Measurements from ENCODE around the gene ANKRD17. TPM values are rescaled to one million over a fixed set of nuclear protein-coding genes. Genes with fewer than 3 reads are reported as not detected.
"Not testable (repeated sequence)": the region's sequence is repeated elsewhere in the genome, so short reads cannot be mapped to it uniquely, and the experiment has no call there.

ANKRD17 gene
- polyA plus RNA-seq, 1 of the 3 experiments (the other 2 are of a cell fraction): 25.6 TPM

DNA sequence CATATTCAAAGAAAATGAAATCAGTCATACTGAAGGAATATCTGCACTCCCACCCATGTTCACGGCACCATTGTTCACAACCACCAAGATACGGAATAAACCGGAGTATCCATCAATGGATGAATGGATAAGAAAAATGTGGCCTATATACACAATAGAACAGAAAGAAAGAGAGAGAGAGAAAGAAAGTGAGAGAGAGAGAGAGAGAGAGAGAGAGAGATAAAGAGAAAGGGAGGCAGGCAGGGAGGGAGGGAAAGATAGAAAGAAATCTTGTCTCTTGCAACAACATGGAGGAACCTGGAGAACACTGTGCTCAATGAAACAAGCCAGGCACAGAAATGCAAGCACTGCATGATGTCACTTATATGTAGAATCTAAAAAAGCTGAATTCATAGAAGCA is 52.4 kb downstream of the ANKRD17 start:
- CTCF ChIA-PET: no interaction called here
- Histone ChIP-seq H3K27me3 (ENCODE audit: insufficient read depth) (no peaks in the 10 kb centered on the region), H4K20me1 (ENCODE audit: insufficient read depth) (peaks cover 59% of the 10 kb centered on the region), H3K36me3 (replicated peaks in 1 of 2; ENCODE audit: control insufficient read depth in 1 of 2, insufficient read depth in 2 of 2, low read length in 1 of 2) (peaks cover 3 to 40% of the 10 kb centered on the region in 2 experiments), H3F3A (replicated peaks; ENCODE audit: insufficient read depth) (peaks cover 26% of the 10 kb centered on the region), H3K9ac (no peak overlapping the region), H3K79me2 (ENCODE audit: insufficient read depth) (peaks cover 100% of the 10 kb centered on the region), H3K9me2 (no peaks in the 10 kb centered on the region), H3K4me3 (ENCODE audit: low read depth in 2 of 2, low read length in 1 of 2) (no peak overlapping the region), H3K9me3 (0 out of 2 replicates have a peak, but pooled peaks cover 4% of the 10 kb centered on the region), H3K4me2 (no peak overlapping the region), H3K4me1 (ENCODE audit: control insufficient read depth in 1 of 2, insufficient read depth in 2 of 2, low read depth in 1 of 2, low read length in 1 of 2) (no peaks in the 10 kb centered on the region), H3K27ac (ENCODE audit: low read depth in 2 of 2, low read length in 1 of 2) (no peak overlapping the region), H2AFZ (ENCODE audit: low read depth) (no peak overlapping the region)
- no peak for DNase-seq
- POLR2A ChIA-PET: no interaction called here
- WGBS (ENCODE audit: low lambda C conversion rate): 95% methylated on average over 3 of the region's 3 CpGs
- no peak for TF ChIP-seq RFX5 (IDR thresholded peaks at IDR 0.05; ENCODE audit: low read length)
- TF ChIP-seq, protein P1, sequence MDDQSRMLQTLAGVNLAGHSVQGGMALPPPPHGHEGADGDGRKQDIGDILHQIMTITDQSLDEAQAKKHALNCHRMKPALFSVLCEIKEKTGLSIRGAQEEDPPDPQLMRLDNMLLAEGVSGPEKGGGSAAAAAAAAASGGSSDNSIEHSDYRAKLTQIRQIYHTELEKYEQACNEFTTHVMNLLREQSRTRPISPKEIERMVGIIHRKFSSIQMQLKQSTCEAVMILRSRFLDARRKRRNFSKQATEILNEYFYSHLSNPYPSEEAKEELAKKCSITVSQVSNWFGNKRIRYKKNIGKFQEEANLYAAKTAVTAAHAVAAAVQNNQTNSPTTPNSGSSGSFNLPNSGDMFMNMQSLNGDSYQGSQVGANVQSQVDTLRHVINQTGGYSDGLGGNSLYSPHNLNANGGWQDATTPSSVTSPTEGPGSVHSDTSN (IDR thresholded peaks at IDR 0.05): no peak
- TF ChIP-seq, protein P2, sequence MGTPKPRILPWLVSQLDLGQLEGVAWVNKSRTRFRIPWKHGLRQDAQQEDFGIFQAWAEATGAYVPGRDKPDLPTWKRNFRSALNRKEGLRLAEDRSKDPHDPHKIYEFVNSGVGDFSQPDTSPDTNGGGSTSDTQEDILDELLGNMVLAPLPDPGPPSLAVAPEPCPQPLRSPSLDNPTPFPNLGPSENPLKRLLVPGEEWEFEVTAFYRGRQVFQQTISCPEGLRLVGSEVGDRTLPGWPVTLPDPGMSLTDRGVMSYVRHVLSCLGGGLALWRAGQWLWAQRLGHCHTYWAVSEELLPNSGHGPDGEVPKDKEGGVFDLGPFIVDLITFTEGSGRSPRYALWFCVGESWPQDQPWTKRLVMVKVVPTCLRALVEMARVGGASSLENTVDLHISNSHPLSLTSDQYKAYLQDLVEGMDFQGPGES (IDR thresholded peaks at IDR 0.05; ENCODE audit: low read depth, low read length): no peak
- TF ChIP-seq, protein P3, sequence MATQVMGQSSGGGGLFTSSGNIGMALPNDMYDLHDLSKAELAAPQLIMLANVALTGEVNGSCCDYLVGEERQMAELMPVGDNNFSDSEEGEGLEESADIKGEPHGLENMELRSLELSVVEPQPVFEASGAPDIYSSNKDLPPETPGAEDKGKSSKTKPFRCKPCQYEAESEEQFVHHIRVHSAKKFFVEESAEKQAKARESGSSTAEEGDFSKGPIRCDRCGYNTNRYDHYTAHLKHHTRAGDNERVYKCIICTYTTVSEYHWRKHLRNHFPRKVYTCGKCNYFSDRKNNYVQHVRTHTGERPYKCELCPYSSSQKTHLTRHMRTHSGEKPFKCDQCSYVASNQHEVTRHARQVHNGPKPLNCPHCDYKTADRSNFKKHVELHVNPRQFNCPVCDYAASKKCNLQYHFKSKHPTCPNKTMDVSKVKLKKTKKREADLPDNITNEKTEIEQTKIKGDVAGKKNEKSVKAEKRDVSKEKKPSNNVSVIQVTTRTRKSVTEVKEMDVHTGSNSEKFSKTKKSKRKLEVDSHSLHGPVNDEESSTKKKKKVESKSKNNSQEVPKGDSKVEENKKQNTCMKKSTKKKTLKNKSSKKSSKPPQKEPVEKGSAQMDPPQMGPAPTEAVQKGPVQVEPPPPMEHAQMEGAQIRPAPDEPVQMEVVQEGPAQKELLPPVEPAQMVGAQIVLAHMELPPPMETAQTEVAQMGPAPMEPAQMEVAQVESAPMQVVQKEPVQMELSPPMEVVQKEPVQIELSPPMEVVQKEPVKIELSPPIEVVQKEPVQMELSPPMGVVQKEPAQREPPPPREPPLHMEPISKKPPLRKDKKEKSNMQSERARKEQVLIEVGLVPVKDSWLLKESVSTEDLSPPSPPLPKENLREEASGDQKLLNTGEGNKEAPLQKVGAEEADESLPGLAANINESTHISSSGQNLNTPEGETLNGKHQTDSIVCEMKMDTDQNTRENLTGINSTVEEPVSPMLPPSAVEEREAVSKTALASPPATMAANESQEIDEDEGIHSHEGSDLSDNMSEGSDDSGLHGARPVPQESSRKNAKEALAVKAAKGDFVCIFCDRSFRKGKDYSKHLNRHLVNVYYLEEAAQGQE (IDR thresholded peaks at IDR 0.05; ENCODE audit: low read depth, low read length): no peak
- TF ChIP-seq EZH2phosphoT487 (IDR thresholded peaks at IDR 0.05; ENCODE audit: borderline replicate concordance, low read depth): no peak
- TF ChIP-seq NFIC (IDR thresholded peaks at IDR 0.05; ENCODE audit: borderline replicate concordance): no peak
- no peak for TF ChIP-seq TCF12 (IDR thresholded peaks at IDR 0.05)

DNA sequence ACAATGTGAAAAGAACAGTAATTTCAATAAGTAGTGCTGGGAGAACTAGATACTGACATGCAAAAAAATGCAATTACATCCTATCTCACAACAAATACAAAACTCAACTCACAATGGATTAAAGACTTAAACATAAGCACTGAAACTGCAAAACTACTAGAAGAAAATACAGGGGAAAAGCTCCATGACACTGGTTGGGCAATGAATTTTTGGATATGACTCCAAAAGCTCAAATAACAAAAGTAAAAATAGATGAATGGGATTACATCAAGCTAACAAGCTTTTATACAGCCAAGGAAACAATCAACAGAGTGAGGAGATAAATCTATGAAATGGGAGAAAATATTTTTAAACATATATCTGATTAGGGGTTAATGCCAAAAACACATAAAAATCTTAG is 53.1 kb downstream of the ANKRD17 start:
- Histone ChIP-seq H4K20me1 (ENCODE audit: insufficient read depth) (peaks cover 62% of the 10 kb centered on the region), H3K27ac (ENCODE audit: low read depth in 2 of 2, low read length in 1 of 2) (no peak overlapping the region), H3K79me2 (ENCODE audit: insufficient read depth) (peaks cover 99% of the 10 kb centered on the region), H3K9me3 (0 out of 2 replicates have a peak, but pooled peaks cover 4% of the 10 kb centered on the region), H3F3A (replicated peaks; ENCODE audit: insufficient read depth) (peaks cover 26% of the 10 kb centered on the region), H3K9ac (no peak overlapping the region), H3K4me1 (ENCODE audit: control insufficient read depth in 1 of 2, insufficient read depth in 2 of 2, low read depth in 1 of 2, low read length in 1 of 2) (no peaks in the 10 kb centered on the region), H3K27me3 (ENCODE audit: insufficient read depth) (no peaks in the 10 kb centered on the region), H2AFZ (ENCODE audit: low read depth) (no peak overlapping the region), H3K9me2 (no peaks in the 10 kb centered on the region), H3K4me2 (no peak overlapping the region), H3K4me3 (ENCODE audit: low read depth in 2 of 2, low read length in 1 of 2) (no peak overlapping the region), H3K36me3 (replicated peaks in 1 of 2; ENCODE audit: control insufficient read depth in 1 of 2, insufficient read depth in 2 of 2, low read length in 1 of 2) (peaks cover 0 to 39% of the 10 kb centered on the region in 2 experiments)
- ChIA-PET POLR2A (no interaction called here), CTCF (no interaction called here)
- DNase-seq: no peak
- TF ChIP-seq SIN3A (IDR thresholded peaks at IDR 0.05; ENCODE audit: borderline replicate concordance, low read depth, low read length) (no peak), GABPA (IDR thresholded peaks at IDR 0.05; ENCODE audit: low read depth) (no peak), TEAD4 (IDR thresholded peaks at IDR 0.05; ENCODE audit: borderline replicate concordance, insufficient read depth) (no peak)
- TF ChIP-seq, protein P4, sequence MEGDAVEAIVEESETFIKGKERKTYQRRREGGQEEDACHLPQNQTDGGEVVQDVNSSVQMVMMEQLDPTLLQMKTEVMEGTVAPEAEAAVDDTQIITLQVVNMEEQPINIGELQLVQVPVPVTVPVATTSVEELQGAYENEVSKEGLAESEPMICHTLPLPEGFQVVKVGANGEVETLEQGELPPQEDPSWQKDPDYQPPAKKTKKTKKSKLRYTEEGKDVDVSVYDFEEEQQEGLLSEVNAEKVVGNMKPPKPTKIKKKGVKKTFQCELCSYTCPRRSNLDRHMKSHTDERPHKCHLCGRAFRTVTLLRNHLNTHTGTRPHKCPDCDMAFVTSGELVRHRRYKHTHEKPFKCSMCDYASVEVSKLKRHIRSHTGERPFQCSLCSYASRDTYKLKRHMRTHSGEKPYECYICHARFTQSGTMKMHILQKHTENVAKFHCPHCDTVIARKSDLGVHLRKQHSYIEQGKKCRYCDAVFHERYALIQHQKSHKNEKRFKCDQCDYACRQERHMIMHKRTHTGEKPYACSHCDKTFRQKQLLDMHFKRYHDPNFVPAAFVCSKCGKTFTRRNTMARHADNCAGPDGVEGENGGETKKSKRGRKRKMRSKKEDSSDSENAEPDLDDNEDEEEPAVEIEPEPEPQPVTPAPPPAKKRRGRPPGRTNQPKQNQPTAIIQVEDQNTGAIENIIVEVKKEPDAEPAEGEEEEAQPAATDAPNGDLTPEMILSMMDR (IDR thresholded peaks at IDR 0.05): no peak
- TF ChIP-seq, protein P5, sequence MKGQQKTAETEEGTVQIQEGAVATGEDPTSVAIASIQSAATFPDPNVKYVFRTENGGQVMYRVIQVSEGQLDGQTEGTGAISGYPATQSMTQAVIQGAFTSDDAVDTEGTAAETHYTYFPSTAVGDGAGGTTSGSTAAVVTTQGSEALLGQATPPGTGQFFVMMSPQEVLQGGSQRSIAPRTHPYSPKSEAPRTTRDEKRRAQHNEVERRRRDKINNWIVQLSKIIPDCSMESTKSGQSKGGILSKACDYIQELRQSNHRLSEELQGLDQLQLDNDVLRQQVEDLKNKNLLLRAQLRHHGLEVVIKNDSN (IDR thresholded peaks at IDR 0.05; ENCODE audit: borderline replicate concordance, low read depth): no peak
- TF ChIP-seq, protein P6, sequence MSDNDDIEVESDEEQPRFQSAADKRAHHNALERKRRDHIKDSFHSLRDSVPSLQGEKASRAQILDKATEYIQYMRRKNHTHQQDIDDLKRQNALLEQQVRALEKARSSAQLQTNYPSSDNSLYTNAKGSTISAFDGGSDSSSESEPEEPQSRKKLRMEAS (IDR thresholded peaks at IDR 0.05; ENCODE audit: low read depth): no peak

DNA sequence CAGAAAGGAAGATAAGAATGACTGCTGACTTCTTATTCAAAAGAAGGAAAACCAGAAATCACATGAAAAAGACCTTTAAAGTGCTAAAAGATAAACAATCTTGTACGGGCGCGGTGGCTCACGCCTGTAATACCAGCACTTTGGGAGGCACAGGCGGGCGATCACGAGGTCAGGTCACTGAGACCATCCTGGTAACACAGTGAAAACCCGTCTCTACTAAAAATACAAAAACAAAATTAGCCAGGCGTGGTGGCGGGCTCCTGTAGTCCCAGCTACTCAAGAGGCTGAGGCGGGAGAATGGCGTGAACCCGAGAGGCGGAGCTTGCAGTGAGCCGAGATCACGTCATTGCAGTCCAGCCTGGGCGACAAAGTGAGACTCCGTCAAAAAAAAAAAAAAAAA is 54.6 kb downstream of the ANKRD17 start:
- H3K9ac ChIP-seq; H3K27ac ChIP-seq (ENCODE audit: low read depth in 2 of 2, low read length in 1 of 2); H2AFZ ChIP-seq (ENCODE audit: low read depth); H3K4me1 ChIP-seq (ENCODE audit: control insufficient read depth in 1 of 2, insufficient read depth in 2 of 2, low read depth in 1 of 2, low read length in 1 of 2); POLR2A ChIA-PET; DNase-seq; CTCF ChIA-PET; H3K4me2 ChIP-seq; H3K9me3 ChIP-seq; H3K9me2 ChIP-seq; H3K4me3 ChIP-seq (ENCODE audit: low read depth in 2 of 2, low read length in 1 of 2); H3K27me3 ChIP-seq (ENCODE audit: insufficient read depth): not testable (repeated sequence)
- H3K36me3 ChIP-seq (replicated peaks in 1 of 2; ENCODE audit: control insufficient read depth in 1 of 2, insufficient read depth in 2 of 2, low read length in 1 of 2): peaks cover 0 to 35% of the 10 kb centered on the region in 2 experiments
- peaks cover 99% of the 10 kb centered on the region for H3K79me2 ChIP-seq (ENCODE audit: insufficient read depth)
- peaks cover 25% of the 10 kb centered on the region for H3F3A ChIP-seq (replicated peaks; ENCODE audit: insufficient read depth)
- H4K20me1 ChIP-seq (ENCODE audit: insufficient read depth): peaks cover 65% of the 10 kb centered on the region
- 97% methylated on average over 18 of the region's 18 CpGs for WGBS (ENCODE audit: low lambda C conversion rate)

Data from SK-N-SH (cell line).